GM23248 (cell line): ENCODE data around the gene ZNF716.

Experiments
- EZH2 ChIP-seq: fragments of 200-600 bp; sonication (generic); IDR thresholded peaks from 2 replicates; pipeline ENCODE4 v1.6.1; 2018; ENCODE audit warnings: antibody characterized with exemption, mild to moderate bottlenecking; ENCODE audit not compliant: insufficient read depth, poor library complexity, severe bottlenecking
- EZH2phosphoT487 ChIP-seq: fragments of 200-600 bp; sonication (generic); IDR thresholded peaks from 2 replicates; pipeline ENCODE4 v1.6.1; 2018; ENCODE audit warnings: antibody characterized with exemption, moderate library complexity, mild to moderate bottlenecking, low read depth; ENCODE audit not compliant: insufficient read depth

DNA sequence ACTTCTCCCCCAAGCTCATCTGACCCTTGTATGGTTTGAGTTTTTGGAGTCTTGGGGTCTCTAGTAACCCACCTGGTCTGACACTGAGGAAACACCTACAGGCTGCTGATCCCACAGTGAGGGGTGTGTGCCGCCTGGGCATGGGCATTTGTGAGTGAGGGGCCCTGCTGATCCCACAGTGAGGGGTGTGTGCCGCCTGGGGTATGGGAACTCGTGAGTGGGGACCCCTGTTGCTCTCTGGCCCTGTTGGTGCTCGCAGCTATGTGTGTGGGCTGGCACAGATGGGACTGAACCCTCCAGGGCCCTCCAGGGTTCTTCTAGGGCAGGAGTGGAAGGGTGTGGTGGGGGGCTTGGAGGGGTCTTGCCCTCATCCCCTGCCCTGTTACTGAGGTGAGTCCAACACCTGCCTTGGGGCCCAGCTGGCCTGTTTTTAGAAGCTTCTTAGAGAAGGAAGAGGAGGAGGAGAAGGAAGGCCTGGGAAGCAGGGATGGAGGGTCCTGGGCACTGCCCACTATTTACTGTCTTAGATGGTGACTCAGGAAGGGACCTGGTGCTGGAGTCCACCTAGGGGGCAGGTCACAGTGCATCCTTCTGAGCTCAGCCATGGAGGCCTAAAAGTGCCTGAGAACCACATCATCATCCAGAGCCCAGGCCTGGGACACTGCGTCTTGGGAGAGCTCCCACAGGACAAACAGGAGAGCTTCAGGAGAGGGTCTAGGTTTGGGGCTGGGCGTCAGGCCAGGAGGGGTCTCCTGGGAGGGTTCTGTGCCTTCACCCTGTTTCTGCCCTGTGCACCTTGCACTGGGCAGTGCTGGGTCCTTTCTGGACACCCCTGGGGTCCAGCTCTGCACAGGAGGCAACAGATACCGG, 36.2 kb upstream of the ZNF716 start:
- TF ChIP-seq EZH2phosphoT487 (no peak), EZH2 (no peak)
